ENCODE results near the gene THOC7. TPM values are rescaled to one million over a fixed set of nuclear protein-coding genes. Genes with fewer than 3 reads are reported as not detected.

THOC7 gene
- total RNA-seq, 1 donor from 2014 or later: 67.3 TPM

Other genes starting within 250 kb of the THOC7 start
- not detected in 2 replicates for gene SNTN, start 211.1 kb downstream of the THOC7 start, total RNA-seq
- not detected in 2 replicates for gene C3orf49, start 44.5 kb downstream of the THOC7 start, total RNA-seq
- 6.8 and 16.7 TPM in 2 replicates for gene ATXN7, start 62 bp upstream of the THOC7 start, total RNA-seq
- not detected in 2 replicates for gene SCAANT1, start 48.6 kb upstream of the THOC7 start, total RNA-seq
- gene PSMD6, start 159.7 kb upstream of the THOC7 start, total RNA-seq: 92.1 and 130 TPM in 2 replicates